Neuronal stem cell (in vitro differentiated cells): Measurements from ENCODE around the gene TRAF3.

Experiments
- DNase-seq: peaks from one replicate; pipeline ENCODE4 v3.0.0-alpha.2; 2013; ENCODE audit warnings: low spot score
- H2AFZ ChIP-seq: one replicate; pipeline ENCODE4 v1.6.1; 2013; ENCODE audit warnings: mild to moderate bottlenecking, low read length, inconsistent platforms
- H2AK5ac ChIP-seq: 2 replicates; pipeline ENCODE4 v1.6.1; 2013; ENCODE audit warnings: low read depth, mild to moderate bottlenecking, inconsistent platforms, low read length, moderate library complexity, mixed read lengths
- H2BK120ac ChIP-seq: 2 replicates; pipeline ENCODE4 v1.6.1; 2013; ENCODE audit warnings: low read depth, mild to moderate bottlenecking, inconsistent platforms, low read length, moderate library complexity, mixed read lengths
- H2BK12ac ChIP-seq: one replicate; pipeline ENCODE4 v1.6.1; 2013; ENCODE audit warnings: low read length, inconsistent platforms
- H2BK15ac ChIP-seq: 2 replicates; pipeline ENCODE4 v1.6.1; 2013; ENCODE audit warnings: mild to moderate bottlenecking, low read length, inconsistent platforms, mixed read lengths
- H2BK5ac ChIP-seq: one replicate; pipeline ENCODE4 v1.6.1; 2013; ENCODE audit warnings: inconsistent platforms, mild to moderate bottlenecking, low read length, moderate library complexity
- H3K14ac ChIP-seq: one replicate; pipeline ENCODE4 v1.6.1; 2013; ENCODE audit warnings: low read length, inconsistent platforms
- H3K18ac ChIP-seq: 2 replicates; pipeline ENCODE4 v1.6.1; 2013; ENCODE audit warnings: low read length, inconsistent platforms
- H3K23ac ChIP-seq: 2 replicates; pipeline ENCODE4 v1.6.1; 2013; ENCODE audit warnings: low read depth, mild to moderate bottlenecking, mixed read lengths, low read length, inconsistent platforms; ENCODE audit not compliant: poor library complexity
- H3K27ac ChIP-seq: replicated peaks from 3 replicates; pipeline ENCODE4 v1.5.1; 2013; ENCODE audit warnings: low read length, inconsistent platforms
- H3K27me3 ChIP-seq, 3 experiments: 2 replicates each; pipeline ENCODE4 v1.6.1; 2013; ENCODE audit warnings: low read length in 3 of 3, mild to moderate bottlenecking in 2 of 3, inconsistent platforms in 1 of 3, low read depth in 1 of 3, mixed read lengths in 1 of 3, moderate library complexity in 1 of 3; ENCODE audit not compliant: control insufficient read depth in 3 of 3, insufficient read depth in 3 of 3
- H3K36me3 ChIP-seq, 2 donors: replicated peaks in 1 of 2; 2 replicates each; pipeline ENCODE4 v1.6.1; 2013; ENCODE audit warnings: low read length in 2 of 2; ENCODE audit not compliant: control insufficient read depth in 2 of 2, insufficient read depth in 2 of 2
- H3K4ac ChIP-seq: 2 replicates; pipeline ENCODE4 v1.6.1; 2013; ENCODE audit warnings: inconsistent platforms, mild to moderate bottlenecking, low read length, moderate library complexity
- H3K4me1 ChIP-seq, 2 donors: 1 replicate in 1 of 2; 2 replicates in 1 of 2; pipeline ENCODE4 v1.6.1; 2013; ENCODE audit warnings: low read length in 2 of 2, low read depth in 1 of 2; ENCODE audit not compliant: control insufficient read depth in 2 of 2, insufficient read depth in 1 of 2
- H3K4me2 ChIP-seq: one replicate; pipeline ENCODE4 v1.6.1; 2013; ENCODE audit warnings: mild to moderate bottlenecking, low read length, inconsistent platforms; ENCODE audit not compliant: insufficient read depth, poor library complexity, severe bottlenecking
- H3K4me3 ChIP-seq, 2 donors: 2 replicates each; pipeline ENCODE4 v1.5.1; 2013; ENCODE audit warnings: low read length in 2 of 2, mild to moderate bottlenecking in 2 of 2, inconsistent platforms in 1 of 2, moderate library complexity in 1 of 2
- H3K79me1 ChIP-seq: one replicate; pipeline ENCODE4 v1.6.1; 2013; ENCODE audit warnings: low read depth, mild to moderate bottlenecking, inconsistent platforms, low read length, moderate library complexity
- H3K9ac ChIP-seq: one replicate; pipeline ENCODE4 v1.6.1; 2013; ENCODE audit warnings: mild to moderate bottlenecking, low read depth, low read length, inconsistent platforms; ENCODE audit not compliant: poor library complexity
- H3K9me3 ChIP-seq, 2 donors: replicated peaks in 1 of 2; 2 replicates each; pipeline versions ENCODE3 to v1.6.1; 2013; ENCODE audit warnings: low read length in 2 of 2, mild to moderate bottlenecking in 2 of 2, inconsistent platforms in 1 of 2, low read depth in 1 of 2, mixed read lengths in 1 of 2, moderate library complexity in 1 of 2; ENCODE audit not compliant: control insufficient read depth in 2 of 2, insufficient read depth in 1 of 2
- H4K8ac ChIP-seq: one replicate; pipeline ENCODE4 v1.6.1; 2013; ENCODE audit warnings: low read depth, mild to moderate bottlenecking, inconsistent platforms, low read length, moderate library complexity
- H4K91ac ChIP-seq: one replicate; pipeline ENCODE4 v1.6.1; 2013; ENCODE audit warnings: low read length, low read depth, mild to moderate bottlenecking, inconsistent platforms; ENCODE audit not compliant: poor library complexity
- WGBS, 2 donors: extraction: QIAGEN DNeasy Blood & Tissue Kit; methylation state at CpG; one replicate each; pipeline ENCODE4 v1.1.7; 2013; ENCODE audit warnings: missing lambda C conversion rate in 2 of 2, mixed read lengths in 1 of 2; ENCODE audit not compliant: insufficient read length in 2 of 2, insufficient replicate concordance in 1 of 2; ENCODE audit errors: extremely low coverage in 2 of 2; 5-methylcytosine and 5-hydroxymethylcytosine counted together

Gene TRAF3

DNA sequence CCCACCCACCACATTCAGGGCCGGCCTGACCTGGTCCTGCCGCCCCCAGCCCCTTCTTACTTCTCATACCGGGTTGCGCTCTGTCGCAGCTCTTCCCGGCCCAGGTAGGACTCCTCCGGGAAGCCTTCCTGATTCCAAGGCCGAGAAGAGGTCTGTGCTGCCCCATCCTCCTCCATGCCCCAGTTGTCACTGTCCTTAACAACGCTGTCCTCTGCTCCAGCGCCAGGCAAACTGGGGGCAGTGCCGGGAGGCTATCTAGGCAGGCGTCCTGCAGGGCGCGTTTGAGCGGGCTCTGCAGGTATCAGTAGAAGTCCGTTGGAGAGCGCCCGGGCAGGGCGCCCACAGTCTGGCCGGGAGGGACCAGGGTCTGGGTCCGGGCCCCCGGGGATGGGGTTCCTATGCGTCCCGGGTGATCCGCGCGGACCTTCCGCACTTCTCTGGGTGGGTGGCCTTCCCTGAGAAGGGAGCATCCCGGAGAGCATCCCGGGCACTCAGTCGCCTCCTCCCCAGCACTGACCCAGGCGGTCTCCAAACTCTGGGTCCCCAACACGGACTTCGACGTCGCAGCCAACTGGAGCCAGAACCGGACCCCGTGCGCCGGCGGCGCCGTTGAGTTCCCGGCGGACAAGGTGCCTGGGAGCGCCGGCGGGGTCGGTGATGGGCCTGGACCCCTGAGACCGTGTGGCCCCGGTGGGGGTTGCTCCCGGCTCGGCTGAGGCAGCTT is 146.1 kb downstream of the TRAF3 start:
- no peak overlapping the region for H3K14ac ChIP-seq
- H4K91ac ChIP-seq: no peak overlapping the region
- no peak overlapping the region for H3K18ac ChIP-seq
- no peak overlapping the region for H2AFZ ChIP-seq
- H3K36me3 ChIP-seq: no peaks in the 10 kb centered on the region
- H2AK5ac ChIP-seq: peak overlapping the region; percentile 25
- no peak overlapping the region for H4K8ac ChIP-seq
- no peak overlapping the region for H3K4me3 ChIP-seq
- no peak overlapping the region for H2BK120ac ChIP-seq
- no peak overlapping the region for H3K4ac ChIP-seq
- H3K4me2 ChIP-seq: no peak overlapping the region
- no peak for DNase-seq
- no peak overlapping the region for H3K9ac ChIP-seq
- peak overlapping the region; percentile 49 for H2BK12ac ChIP-seq
- peaks cover 4 to 42% (median 20%) of the 10 kb centered on the region in 3 experiments for H3K27me3 ChIP-seq
- no peaks in the 10 kb centered on the region for H3K79me1 ChIP-seq
- H2BK5ac ChIP-seq: no peak overlapping the region
- H3K27ac ChIP-seq: no peak overlapping the region
- peaks cover 6 to 8% of the 10 kb centered on the region in 2 donors for H3K9me3 ChIP-seq
- peak overlapping the region; percentile 69 for H3K23ac ChIP-seq
- peak overlapping the region; percentile 87 for H2BK15ac ChIP-seq
- no CpG with 5 or more reads among the region's 53 CpGs for WGBS, 2 donors
- H3K4me1 ChIP-seq: peaks cover 0 to 8% of the 10 kb centered on the region in 2 donors

DNA sequence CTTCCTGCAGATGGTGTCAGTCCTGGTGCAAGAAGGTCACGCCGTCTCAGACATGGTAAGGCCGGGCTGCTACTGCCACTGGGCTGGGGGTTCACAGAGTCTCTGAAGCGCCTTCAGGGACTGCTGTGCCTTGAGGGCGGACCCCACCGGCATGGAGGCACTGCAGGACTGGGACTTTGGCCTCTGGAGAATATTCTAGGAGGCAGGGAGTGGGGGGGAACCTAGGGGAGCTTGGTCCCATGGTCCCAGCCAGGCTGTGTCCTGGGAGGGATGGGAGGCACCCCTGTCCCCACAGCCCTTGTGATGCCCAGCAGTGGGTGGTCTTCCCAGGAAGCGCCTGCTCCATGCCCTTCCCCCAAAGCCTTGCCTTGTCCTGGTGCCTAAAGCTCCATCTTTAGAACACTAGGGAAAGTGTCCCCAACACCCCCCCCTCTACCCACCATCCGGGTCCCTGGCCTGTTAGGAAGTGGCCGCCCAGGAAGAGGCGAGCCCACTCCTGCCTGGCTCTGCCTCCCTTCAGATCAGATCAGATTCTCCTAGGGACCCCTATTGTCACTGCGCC is 146.8 kb downstream of the TRAF3 start:
- Histone ChIP-seq H4K91ac (no peak overlapping the region), H3K27ac (no peak overlapping the region), H3K27me3 (peaks cover 10 to 48% (median 26%) of the 10 kb centered on the region in 3 experiments), H2BK12ac (no peak overlapping the region), H3K9me3 (peaks cover 6 to 8% of the 10 kb centered on the region in 2 donors), H3K9ac (no peak overlapping the region), H2BK15ac (peak overlapping the region; percentile 87), H3K79me1 (peaks cover 3% of the 10 kb centered on the region), H3K4me1 (peaks cover 5 to 13% of the 10 kb centered on the region in 2 donors), H4K8ac (no peak overlapping the region), H2AFZ (peak overlapping the region; percentile 49), H3K4me2 (no peak overlapping the region), H2BK120ac (no peak overlapping the region), H2BK5ac (no peak overlapping the region), H3K18ac (peak overlapping the region; percentile 27), H3K14ac (no peak overlapping the region), H3K4ac (no peak overlapping the region), H3K4me3 (no peak overlapping the region), H3K23ac (peak overlapping the region; percentile 11), H2AK5ac (peak overlapping the region; percentile 25), H3K36me3 (no peaks in the 10 kb centered on the region)
- DNase-seq: no peak
- no CpG with 5 or more reads among the region's 11 CpGs for WGBS, 2 donors

DNA sequence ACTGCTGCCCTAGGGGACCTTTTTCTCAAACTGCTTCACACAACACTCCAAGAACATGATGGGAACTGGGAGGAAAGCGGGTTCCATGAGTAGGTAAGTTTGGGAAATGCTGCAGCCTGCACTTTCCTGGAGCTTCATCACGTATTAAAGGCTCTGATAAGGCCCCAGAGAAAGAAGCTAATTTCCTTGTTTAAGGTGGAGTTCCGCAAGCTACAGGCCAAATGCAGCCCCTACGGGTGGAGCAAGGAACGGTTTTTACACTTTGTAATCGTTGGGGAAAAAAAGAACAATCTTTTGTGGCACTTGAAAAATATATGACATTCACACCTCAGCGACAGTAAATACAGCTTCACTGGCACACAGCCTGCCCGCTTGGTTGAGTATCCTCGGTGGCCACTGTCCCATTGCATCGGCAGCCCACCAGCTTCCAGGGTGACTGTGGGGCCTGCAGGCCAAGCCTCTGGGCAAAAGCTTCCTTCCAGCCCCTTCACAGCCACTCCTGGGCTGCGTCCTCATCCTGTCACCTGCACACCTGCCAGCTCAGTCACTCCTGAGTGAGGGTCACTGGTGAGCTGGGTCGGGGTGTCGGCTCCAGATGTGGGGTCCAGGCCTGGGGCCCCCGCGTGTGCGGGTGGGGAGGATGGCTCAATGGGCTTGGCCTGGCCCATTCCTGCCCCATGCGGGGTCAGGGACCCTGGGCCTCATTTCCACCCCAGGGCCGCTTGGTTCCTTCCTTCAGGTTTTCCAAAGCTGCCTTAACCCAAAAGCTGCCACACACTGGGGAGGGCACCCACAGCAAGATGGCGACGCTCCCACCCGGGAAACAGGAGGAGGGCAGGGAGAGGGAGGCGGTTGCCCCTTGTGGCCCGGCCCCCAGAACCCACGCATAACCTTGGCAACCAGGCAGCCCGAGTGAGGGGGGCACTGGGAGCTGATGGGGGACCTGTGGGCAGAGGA is 147.7 kb downstream of the TRAF3 start:
- Histone ChIP-seq H3K4me1 (peaks cover 12 to 15% of the 10 kb centered on the region in 2 donors), H3K9ac (no peak overlapping the region), H2AK5ac (no peak overlapping the region), H2BK120ac (no peak overlapping the region), H3K23ac (peak overlapping the region; percentile 5), H4K91ac (no peak overlapping the region), H3K27me3 (peaks cover 18 to 57% (median 34%) of the 10 kb centered on the region in 3 experiments), H3K18ac (peak overlapping the region; percentile 51), H3K36me3 (no peaks in the 10 kb centered on the region), H3K4ac (peak overlapping the region; percentile 12), H2AFZ (peak overlapping the region; percentile 49), H3K9me3 (peaks cover 6 to 8% of the 10 kb centered on the region in 2 donors), H4K8ac (no peak overlapping the region), H2BK12ac (no peak overlapping the region), H3K14ac (peak overlapping the region; percentile 38), H3K4me2 (no peak overlapping the region), H3K4me3 (no peak overlapping the region), H3K79me1 (peaks cover 5% of the 10 kb centered on the region), H2BK5ac (peak overlapping the region; percentile 24), H3K27ac (no peak overlapping the region), H2BK15ac (peak overlapping the region; percentile 94)
- no peak for DNase-seq
- no CpG with 5 or more reads among the region's 25 CpGs for WGBS, 2 donors
